Naive thymus-derived CD4-positive, alpha-beta T cell (primary cell): Measurements from ENCODE around the gene SENP3. TPM values are rescaled to one million over a fixed set of nuclear protein-coding genes. Genes with fewer than 3 reads are reported as not detected.

Experiments
- ATAC-seq: fragments of 150-1000 bp; cut with Tn5 transposase; 2 replicates; pipeline ENCODE4 v1.10.0; 2021; ENCODE audit warnings: mild to moderate bottlenecking, moderate library complexity
- CTCF ChIA-PET: fragments of 350-600 bp; sonication (Branson Sonifier 250); formaldehyde crosslinking; loops from one replicate; lab custom pipeline; 2021; ENCODE audit warnings: antibody characterized with exemption; lab: Charles Lee
- POLR2A ChIA-PET: fragments of 350-600 bp; sonication (Branson Sonifier 250); formaldehyde crosslinking; loops from one replicate; lab custom pipeline; 2021; ENCODE audit warnings: antibody characterized with exemption, inconsistent platforms; lab: Charles Lee
- DNase-seq, 9 donors: peaks; one replicate each; pipeline versions ENCODE4 v3.0.0 to v3.0.0-alpha.2; 2020 to 2022; ENCODE audit warnings: mixed read lengths in 1 of 9
- H3K27ac ChIP-seq: one replicate; pipeline ENCODE4 v1.7.0; 2013; ENCODE audit warnings: mild to moderate bottlenecking, low read depth, low read length, moderate library complexity
- H3K27me3 ChIP-seq, 2 donors: one replicate each; pipeline ENCODE4 v1.7.0; 2013; ENCODE audit warnings: low read length in 2 of 2, mild to moderate bottlenecking in 2 of 2, moderate library complexity in 2 of 2; ENCODE audit not compliant: control insufficient read depth in 2 of 2, insufficient read depth in 2 of 2
- H3K36me3 ChIP-seq, 3 experiments: 1 replicate in 2 of 3; 2 replicates in 1 of 3; pipeline ENCODE4 v1.7.0; 2013; ENCODE audit warnings: low read length in 3 of 3, mild to moderate bottlenecking in 3 of 3, moderate library complexity in 1 of 3; ENCODE audit not compliant: insufficient read depth in 3 of 3, control insufficient read depth in 2 of 3
- H3K4me1 ChIP-seq, 2 donors: one replicate each; pipeline ENCODE4 v1.7.0; 2013; ENCODE audit warnings: low read length in 2 of 2, mild to moderate bottlenecking in 2 of 2, moderate library complexity in 1 of 2; ENCODE audit not compliant: control insufficient read depth in 2 of 2, insufficient read depth in 2 of 2
- H3K4me3 ChIP-seq: 2 replicates; pipeline ENCODE4 v1.7.0; 2013; ENCODE audit warnings: mild to moderate bottlenecking, low read length
- H3K9me3 ChIP-seq, 3 experiments: 1 replicate in 2 of 3; 2 replicates in 1 of 3; pipeline ENCODE4 v1.7.0; 2013; ENCODE audit warnings: low read length in 3 of 3; ENCODE audit not compliant: control insufficient read depth in 2 of 3
- H3K27ac Mint-ChIP-seq, 9 donors: one replicate each; pipeline ENCODE4 v1.8.0; 2020 to 2022; ENCODE audit warnings: mixed read lengths in 9 of 9, mild to moderate bottlenecking in 8 of 9, moderate library complexity in 5 of 9, inconsistent platforms in 2 of 9
- H3K27me3 Mint-ChIP-seq, 5 donors: one replicate each; pipeline ENCODE4 v1.8.0; 2021 to 2022; ENCODE audit warnings: mixed read lengths in 5 of 5, mild to moderate bottlenecking in 1 of 5
- H3K36me3 Mint-ChIP-seq, 5 donors: one replicate each; pipeline ENCODE4 v1.8.0; 2020 to 2022; ENCODE audit warnings: mixed read lengths in 5 of 5, mild to moderate bottlenecking in 3 of 5, inconsistent platforms in 1 of 5
- H3K4me1 Mint-ChIP-seq, 7 donors: one replicate each; pipeline ENCODE4 v1.8.0; 2020 to 2022; ENCODE audit warnings: mixed read lengths in 7 of 7, mild to moderate bottlenecking in 3 of 7, inconsistent platforms in 1 of 7
- H3K4me3 Mint-ChIP-seq, 10 donors: one replicate each; pipeline ENCODE4 v1.8.0; 2020 to 2022; ENCODE audit warnings: mild to moderate bottlenecking in 10 of 10, mixed read lengths in 10 of 10, moderate library complexity in 6 of 10, inconsistent platforms in 2 of 10
- H3K9me3 Mint-ChIP-seq, 11 donors: one replicate each; pipeline ENCODE4 v1.8.0; 2020 to 2022; ENCODE audit warnings: mixed read lengths in 11 of 11, mild to moderate bottlenecking in 4 of 11, inconsistent platforms in 1 of 11, moderate library complexity in 1 of 11
- intact Hi-C, 2 donors: fragments of 100-400 bp; cut with micrococcal nuclease; formaldehyde crosslinking; loops; one replicate each; pipeline ENCODE4 v1.15.1; 2023
- polyA plus RNA-seq, 2 donors: library from polyadenylated mRNA; unstranded; fragments of 300-500 nt; fragmentation: Illumina TruSeq; gene quantifications; one replicate each; pipeline ENCODE4 v1.2.3, GENCODE V29; 2021
- total RNA-seq, 6 experiments: library from RNA in 5 of 6; stranded (reverse) in 5 of 6; gene quantifications; 1 replicate in 5 of 6; 2 replicates in 1 of 6; pipeline ENCODE4 v1.2.3 and lab custom pipeline; 2021 to 2026

Gene SENP3
- 10 to 100 TPM; 35.0 to 43.8 (median 40.8) TPM for total RNA-seq
- polyA plus RNA-seq = 10 to 100 TPM; 13.2 to 20.6 TPM
- 10.0 reads per million, percentile 35 among the genes with 10 or more reads in this experiment for total RNA-seq (lab: John Stamatoyannopoulos, UW)

DNA sequence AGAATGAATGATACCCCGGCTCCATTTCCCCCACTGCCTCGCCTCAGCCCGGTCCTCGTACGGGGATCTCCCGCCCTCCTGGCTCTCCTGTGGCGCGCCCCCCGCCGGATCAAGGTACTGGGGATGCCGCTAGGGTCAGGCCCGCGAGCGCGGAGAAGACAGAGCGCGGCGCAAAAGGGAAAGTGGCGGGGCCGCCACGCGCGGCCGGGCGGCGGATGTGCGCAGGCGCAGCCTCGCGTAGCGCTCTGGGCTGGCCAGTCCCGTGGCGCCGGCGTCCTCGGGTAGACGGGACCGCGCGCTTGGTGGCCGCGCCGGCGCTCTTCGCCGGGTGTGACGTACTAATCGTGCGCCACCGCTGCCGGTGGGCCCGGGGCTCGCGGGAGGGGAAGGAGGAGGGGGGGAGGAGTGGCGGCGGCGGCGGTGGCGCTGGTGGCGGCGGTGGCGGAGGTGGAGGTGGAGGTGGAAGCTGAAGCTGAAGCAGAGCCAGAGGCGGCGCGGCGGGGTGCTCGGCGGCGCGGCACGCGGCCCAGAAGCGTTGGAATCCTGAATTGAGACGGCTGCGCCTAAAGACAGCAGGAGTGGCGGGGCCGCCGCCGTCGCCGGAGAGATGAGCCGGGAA is at the start of gene SENP3:
TSS of gene SENP3 (plus strand) at position 331 of the 619 bp plus-strand sequence. CDS start 1,158 bp downstream, outside the sequence.
- peaks cover 17 to 54% of the 10 kb centered on the region in 2 donors for H3K4me1 ChIP-seq
- Mint-ChIP-seq H3K36me3 (peaks cover 0 to 19% (median 4%) of the 10 kb centered on the region in 5 donors), H3K27me3 (peaks cover 0 to 2% (median 0%) of the 10 kb centered on the region in 5 donors), H3K9me3 (no peaks in the 10 kb centered on the region), H3K4me3 (peak within 1 kb of the TSS; percentile 87 to 98 (median 94)), H3K4me1 (peaks cover 28 to 50% (median 45%) of the 10 kb centered on the region in 7 donors), H3K27ac (peak within 1 kb of the TSS; percentile 90 to 100 (median 96))
- ATAC-seq (peak; percentile 90), DNase-seq (peak; percentile 86 to 97 (median 90))
- H3K27me3 ChIP-seq = no peaks in the 10 kb centered on the region
- ChIA-PET CTCF (interaction anchor here (0.5 to 6.1 kb wide), 26 partner anchors 8 to 279 kb away, joined by 3 to 86 read pairs (median 6); partner anchors contain the start of genes MPDU1, SOX15, TNFSF12 and TP53), POLR2A (interaction anchor here (0.6 to 3.9 kb wide), 21 partner anchors 9 to 209 kb away, joined by 3 to 45 read pairs (median 8); partner anchors contain the start of genes FXR2, MPDU1, POLR2A and TMEM102)
- H3K36me3 ChIP-seq = peaks cover 6 to 37% (median 9%) of the 10 kb centered on the region in 3 experiments
- peak within 1 kb of the TSS; percentile 96 for H3K4me3 ChIP-seq
- no peaks in the 10 kb centered on the region for H3K9me3 ChIP-seq
- intact Hi-C loops = loop anchor here (1.0 kb wide), 22 partner anchors 9 to 309 kb away; partner anchors contain the start of genes ELP5 (in 2 of the 2), POLR2A (in 2 of the 2), EIF5A (in 1 of the 2) and FXR2 (in 1 of the 2)
- H3K27ac ChIP-seq = peak within 1 kb of the TSS; percentile 92

DNA sequence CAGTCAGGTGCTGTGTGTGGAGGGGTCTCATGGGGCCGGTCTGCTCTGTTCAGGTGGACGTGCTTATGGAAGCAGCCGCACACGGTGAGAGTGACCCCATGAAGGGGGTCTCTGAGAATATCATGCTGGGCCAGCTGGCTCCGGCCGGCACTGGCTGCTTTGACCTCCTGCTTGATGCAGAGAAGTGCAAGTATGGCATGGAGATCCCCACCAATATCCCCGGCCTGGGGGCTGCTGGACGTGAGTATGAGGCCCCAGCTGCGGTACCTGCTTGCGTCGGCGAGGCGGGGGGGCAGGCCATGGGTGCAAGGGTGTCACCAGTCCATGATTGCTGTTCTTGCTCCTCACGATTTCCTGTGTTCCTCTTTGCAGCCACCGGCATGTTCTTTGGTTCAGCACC is 49.6 kb upstream of the SENP3 start:
- Histone ChIP-seq H3K27ac (no peak overlapping the region), H3K9me3 (no peaks in the 10 kb centered on the region), H3K27me3 (no peaks in the 10 kb centered on the region), H3K36me3 (peaks cover 6 to 71% (median 18%) of the 10 kb centered on the region in 3 experiments), H3K4me3 (no peak overlapping the region), H3K4me1 (no peaks in the 10 kb centered on the region)
- POLR2A ChIA-PET = interaction anchor here (1.0 to 2.0 kb wide), 3 partner anchors 27 to 49 kb away, joined by 3 to 6 read pairs (median 4); partner anchors contain the start of genes POLR2A and TNFSF12
- intact Hi-C loops = loop anchor here in 1 of 2 donors (5.0 kb wide), 1 partner anchor 35 kb away; the partner anchor contains the start of gene TNFSF12
- Mint-ChIP-seq H3K4me1 (peaks cover 0 to 7% (median 0%) of the 10 kb centered on the region in 7 donors), H3K4me3 (no peak overlapping the region), H3K27ac (no peak overlapping the region), H3K27me3 (no peaks in the 10 kb centered on the region), H3K9me3 (no peaks in the 10 kb centered on the region), H3K36me3 (peaks cover 4 to 31% (median 12%) of the 10 kb centered on the region in 5 donors)
- CTCF ChIA-PET = interaction anchor here (3.2 kb wide), 1 partner anchor 35 kb away, joined by 11 read pairs; no protein-coding TSS in a partner anchor
- DNase-seq (no peak), ATAC-seq (no peak)

DNA sequence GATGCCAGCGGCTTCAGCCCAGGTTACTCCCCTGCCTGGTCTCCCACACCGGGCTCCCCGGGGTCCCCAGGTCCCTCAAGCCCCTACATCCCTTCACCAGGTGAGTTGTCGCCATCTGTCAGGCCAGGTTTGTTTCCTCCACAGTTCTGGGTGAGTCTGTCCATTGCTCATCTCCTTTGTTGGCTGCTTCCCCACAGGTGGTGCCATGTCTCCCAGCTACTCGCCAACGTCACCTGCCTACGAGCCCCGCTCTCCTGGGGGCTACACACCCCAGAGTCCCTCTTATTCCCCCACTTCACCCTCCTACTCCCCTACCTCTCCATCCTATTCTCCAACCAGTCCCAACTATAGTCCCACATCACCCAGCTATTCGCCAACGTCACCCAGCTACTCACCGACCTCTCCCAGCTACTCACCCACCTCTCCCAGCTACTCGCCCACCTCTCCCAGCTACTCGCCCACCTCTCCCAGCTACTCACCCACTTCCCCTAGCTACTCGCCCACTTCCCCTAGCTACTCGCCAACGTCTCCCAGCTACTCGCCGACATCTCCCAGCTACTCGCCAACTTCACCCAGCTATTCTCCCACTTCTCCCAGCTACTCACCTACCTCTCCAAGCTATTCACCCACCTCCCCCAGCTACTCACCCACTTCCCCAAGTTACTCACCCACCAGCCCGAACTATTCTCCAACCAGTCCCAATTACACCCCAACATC is 48.7 kb upstream of the SENP3 start:
- POLR2A ChIA-PET = interaction anchor here (0.8 to 5.3 kb wide), 5 partner anchors 28 to 173 kb away, joined by 3 to 45 read pairs (median 5); partner anchors contain the start of genes POLR2A, SENP3 and ZBTB4
- peaks cover 0 to 7% (median 0%) of the 10 kb centered on the region in 7 donors for H3K4me1 Mint-ChIP-seq
- H3K27me3 Mint-ChIP-seq = no peaks in the 10 kb centered on the region
- H3K9me3 Mint-ChIP-seq = no peaks in the 10 kb centered on the region
- Histone ChIP-seq H3K4me3 (no peak overlapping the region), H3K27me3 (no peaks in the 10 kb centered on the region), H3K27ac (no peak overlapping the region), H3K4me1 (no peaks in the 10 kb centered on the region), H3K9me3 (no peaks in the 10 kb centered on the region), H3K36me3 (peaks cover 6 to 64% (median 14%) of the 10 kb centered on the region in 3 experiments)
- peak overlapping the region in 1 of 9 donors; percentile 19 for H3K27ac Mint-ChIP-seq
- H3K36me3 Mint-ChIP-seq = peaks cover 4 to 30% (median 12%) of the 10 kb centered on the region in 5 donors
- peak overlapping the region in 1 of 10 donors; percentile 48 for H3K4me3 Mint-ChIP-seq
- intact Hi-C loops = loop anchor here in 1 of 2 donors (5.0 kb wide), 1 partner anchor 34 kb away; the partner anchor contains the start of gene TNFSF12
- CTCF ChIA-PET = interaction anchor here (0.7 to 4.4 kb wide), 19 partner anchors 10 to 223 kb away, joined by 3 to 86 read pairs (median 4); partner anchors contain the start of genes CHRNB1, SENP3, SOX15 and TMEM102
- DNase-seq = no peak
- ATAC-seq = no peak

DNA sequence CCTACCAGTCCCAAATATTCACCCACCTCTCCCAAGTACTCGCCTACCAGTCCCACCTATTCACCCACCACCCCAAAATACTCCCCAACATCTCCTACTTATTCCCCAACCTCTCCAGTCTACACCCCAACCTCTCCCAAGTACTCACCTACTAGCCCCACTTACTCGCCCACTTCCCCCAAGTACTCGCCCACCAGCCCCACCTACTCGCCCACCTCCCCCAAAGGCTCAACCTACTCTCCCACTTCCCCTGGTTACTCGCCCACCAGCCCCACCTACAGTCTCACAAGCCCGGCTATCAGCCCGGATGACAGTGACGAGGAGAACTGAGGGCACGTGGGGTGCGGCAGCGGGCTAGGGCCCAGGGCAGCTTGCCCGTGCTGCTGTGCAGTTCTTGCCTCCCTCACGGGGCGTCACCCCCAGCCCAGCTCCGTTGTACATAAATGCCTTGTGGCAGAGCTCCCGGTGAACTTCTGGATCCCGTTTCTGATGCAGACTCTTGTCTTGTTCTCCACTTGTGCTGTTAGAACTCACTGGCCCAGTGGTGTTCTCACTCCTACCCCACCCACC is 47.8 kb upstream of the SENP3 start:
- ATAC-seq (no peak), DNase-seq (peak in 1 of 9 donors; percentile 9)
- Mint-ChIP-seq H3K4me3 (no peak overlapping the region), H3K27ac (peak overlapping the region in 3 of 9 donors; percentile 22 to 71 (median 30)), H3K9me3 (no peaks in the 10 kb centered on the region), H3K36me3 (peaks cover 1 to 26% (median 12%) of the 10 kb centered on the region in 5 donors), H3K27me3 (no peaks in the 10 kb centered on the region), H3K4me1 (peaks cover 0 to 7% (median 0%) of the 10 kb centered on the region in 7 donors)
- ChIA-PET CTCF (interaction anchor here (0.6 to 4.4 kb wide), 25 partner anchors 9 to 272 kb away, joined by 3 to 86 read pairs (median 3); partner anchors contain the start of genes CHRNB1, MPDU1, SENP3 and SOX15), POLR2A (interaction anchor here (0.6 to 5.3 kb wide), 10 partner anchors 34 to 343 kb away, joined by 3 to 45 read pairs (median 4); partner anchors contain the start of genes SENP3, TMEM102, TP53 and ZBTB4)
- H3K36me3 ChIP-seq = peaks cover 6 to 54% (median 13%) of the 10 kb centered on the region in 3 experiments
- H3K27ac ChIP-seq = no peak overlapping the region
- H3K9me3 ChIP-seq = no peaks in the 10 kb centered on the region
- H3K4me3 ChIP-seq = no peak overlapping the region
- intact Hi-C loops = loop anchor here (1.0 to 5.0 kb wide), 4 partner anchors 33 to 174 kb away; partner anchors contain the start of genes SENP3 (in 2 of the 2), TNFSF12 (in 1 of the 2) and WRAP53 (in 1 of the 2)
- H3K4me1 ChIP-seq = no peaks in the 10 kb centered on the region
- no peaks in the 10 kb centered on the region for H3K27me3 ChIP-seq

GRCh38 chr17:7515911-7516610 is 45.7 kb upstream of the SENP3 start:
- H3K27ac ChIP-seq = no peak overlapping the region
- Mint-ChIP-seq H3K4me3 (no peak overlapping the region), H3K4me1 (peaks cover 0 to 7% (median 0%) of the 10 kb centered on the region in 7 donors), H3K36me3 (peaks cover 0 to 17% (median 6%) of the 10 kb centered on the region in 5 donors), H3K27me3 (no peaks in the 10 kb centered on the region), H3K27ac (peak overlapping the region in 3 of 9 donors; percentile 12 to 74 (median 45)), H3K9me3 (no peaks in the 10 kb centered on the region)
- ATAC-seq (no peak), DNase-seq (no peak)
- intact Hi-C loops = no loop called here
- ChIA-PET CTCF (interaction anchor here (0.6 to 4.4 kb wide), 9 partner anchors 9 to 171 kb away, joined by 3 to 86 read pairs (median 4); partner anchors contain the start of genes SENP3, TNFSF13, TP53 and WRAP53), POLR2A (interaction anchor here (0.6 to 5.3 kb wide), 6 partner anchors 40 to 91 kb away, joined by 3 to 45 read pairs (median 4); partner anchors contain the start of genes SENP3, SPEM2 and TNFSF13)
- H3K36me3 ChIP-seq = peaks cover 5 to 33% (median 6%) of the 10 kb centered on the region in 3 experiments
- no peaks in the 10 kb centered on the region for H3K27me3 ChIP-seq
- H3K4me1 ChIP-seq = no peaks in the 10 kb centered on the region
- H3K9me3 ChIP-seq = no peaks in the 10 kb centered on the region
- no peak overlapping the region for H3K4me3 ChIP-seq
